Measurements from ENCODE around the gene ZNF304.

The ZNF304 gene

GRCh38 chr19:57350877-57351805 is at the start of gene ZNF304:
ZNF304 (plus strand) TSS chr19:57351271; CDS start chr19:57351665, 394 bp downstream.
- H3K4me2 ChIP-seq = peak within 1 kb of the TSS; percentile 97
- no peak for TF ChIP-seq Cebpa-rat (IDR thresholded peaks at IDR 0.05)
- peaks cover 26% of the 10 kb centered on the region for H3K4me1 ChIP-seq
- H3K9me3 ChIP-seq = no peaks in the 10 kb centered on the region
- H3K27ac ChIP-seq = peak within 1 kb of the TSS; percentile 75
- no peaks in the 10 kb centered on the region for H3K27me3 ChIP-seq
- H3K4me3 ChIP-seq = peak within 1 kb of the TSS; percentile 93
- H3K36me3 ChIP-seq = peaks cover 36% of the 10 kb centered on the region
- H3K9ac ChIP-seq = peak within 1 kb of the TSS; percentile 92
- H4K20me1 ChIP-seq = peaks cover 43% of the 10 kb centered on the region

GRCh38 chr19:57302020-57302465 is 49.0 kb upstream of the ZNF304 start:
- H3K9me3 ChIP-seq = no peaks in the 10 kb centered on the region
- H3K4me2 ChIP-seq = no peak overlapping the region
- H3K36me3 ChIP-seq = peaks cover 73% of the 10 kb centered on the region
- no peak overlapping the region for H3K9ac ChIP-seq
- peaks cover 6% of the 10 kb centered on the region for H3K4me1 ChIP-seq
- H3K27ac ChIP-seq = no peak overlapping the region
- TF ChIP-seq Cebpa-rat (IDR thresholded peaks at IDR 0.05) = no peak
- H3K4me3 ChIP-seq = no peak overlapping the region
- H3K27me3 ChIP-seq = no peaks in the 10 kb centered on the region
- peaks cover 88% of the 10 kb centered on the region for H4K20me1 ChIP-seq

GRCh38 chr19:57302727-57303401 is 48.2 kb upstream of the ZNF304 start:
- Histone ChIP-seq H3K27ac (no peak overlapping the region), H3K36me3 (peaks cover 65% of the 10 kb centered on the region), H4K20me1 (peaks cover 82% of the 10 kb centered on the region), H3K4me3 (no peak overlapping the region), H3K9me3 (no peaks in the 10 kb centered on the region), H3K4me1 (peaks cover 6% of the 10 kb centered on the region), H3K27me3 (no peaks in the 10 kb centered on the region), H3K4me2 (no peak overlapping the region), H3K9ac (no peak overlapping the region)
- no peak for TF ChIP-seq Cebpa-rat (IDR thresholded peaks at IDR 0.05)

DNA sequence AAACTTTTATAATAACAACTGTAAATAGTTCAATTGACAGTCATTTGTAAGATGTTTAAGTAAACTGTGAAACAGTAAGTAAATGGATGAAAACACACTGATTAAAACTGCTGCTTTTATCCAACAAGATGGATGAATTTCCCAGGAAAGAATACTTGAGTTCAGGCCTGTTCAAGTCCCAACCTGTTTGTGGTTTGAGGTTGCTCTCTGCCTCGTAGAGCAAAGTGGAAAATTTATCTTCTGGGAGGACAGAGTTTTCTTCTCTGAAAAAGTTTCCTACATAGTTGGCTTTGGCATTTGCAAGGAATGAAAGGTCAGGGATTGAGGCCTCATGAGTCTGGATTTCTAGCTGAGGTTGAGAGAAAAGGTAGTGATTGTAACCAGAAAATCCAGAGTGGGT is 46.0 kb upstream of the ZNF304 start:
- no peak for TF ChIP-seq Cebpa-rat (IDR thresholded peaks at IDR 0.05)
- H3K4me3 ChIP-seq = no peak overlapping the region
- H3K27me3 ChIP-seq = no peaks in the 10 kb centered on the region
- no peak overlapping the region for H3K27ac ChIP-seq
- no peaks in the 10 kb centered on the region for H3K9me3 ChIP-seq
- H3K4me2 ChIP-seq = no peak overlapping the region
- H4K20me1 ChIP-seq = peaks cover 63% of the 10 kb centered on the region
- peaks cover 6% of the 10 kb centered on the region for H3K4me1 ChIP-seq
- no peak overlapping the region for H3K9ac ChIP-seq
- peaks cover 43% of the 10 kb centered on the region for H3K36me3 ChIP-seq

DNA sequence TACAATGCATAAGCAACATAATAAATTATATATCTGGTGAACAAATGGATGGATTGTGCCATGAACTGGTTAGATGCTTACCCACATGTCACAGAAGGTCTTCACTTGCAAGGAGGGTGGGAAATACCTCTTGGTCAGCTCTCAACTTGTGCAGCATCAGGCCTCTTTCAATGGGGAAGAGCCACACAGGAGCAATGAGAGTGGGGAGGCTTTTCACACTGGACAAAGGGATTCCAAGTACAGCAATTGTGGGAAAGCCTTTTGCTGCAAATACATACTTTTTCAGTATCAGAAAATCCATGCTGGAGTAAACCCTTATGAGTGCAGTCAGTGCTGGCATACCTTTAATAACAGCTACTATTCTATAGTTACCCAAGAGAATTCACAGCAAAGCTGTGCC is 42.6 kb upstream of the ZNF304 start:
- Histone ChIP-seq H3K9me3 (no peaks in the 10 kb centered on the region), H4K20me1 (peaks cover 36% of the 10 kb centered on the region), H3K9ac (no peak overlapping the region), H3K4me1 (no peaks in the 10 kb centered on the region), H3K4me3 (no peak overlapping the region), H3K4me2 (no peak overlapping the region), H3K36me3 (peaks cover 9% of the 10 kb centered on the region; the same call in 1 of the 2 replicates), H3K27ac (no peak overlapping the region), H3K27me3 (no peaks in the 10 kb centered on the region)
- TF ChIP-seq Cebpa-rat (IDR thresholded peaks at IDR 0.05) = no peak

DNA sequence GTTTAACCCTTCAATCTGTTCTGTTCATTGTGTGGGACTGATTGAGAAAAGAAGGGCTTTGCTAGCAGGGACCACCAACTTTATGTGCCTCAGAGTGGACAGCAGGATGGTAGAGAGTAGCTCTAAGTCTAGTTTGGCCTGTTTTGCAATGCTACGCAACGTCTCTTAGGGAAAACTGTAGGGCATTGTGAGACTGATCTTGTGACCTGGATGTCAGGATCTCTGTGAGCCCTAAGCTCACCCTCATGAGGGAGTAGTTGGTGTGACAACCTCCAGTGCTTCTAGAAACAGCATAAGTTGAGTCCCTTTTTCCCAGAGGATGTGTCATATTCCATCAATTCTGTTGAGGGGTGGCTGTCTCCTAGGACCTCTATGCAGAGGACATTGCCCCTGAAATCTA is 40.3 kb upstream of the ZNF304 start:
- H3K4me2 ChIP-seq = no peak overlapping the region
- 0 out of 2 replicates have a peak, but pooled peaks cover 1% of the 10 kb centered on the region for H3K36me3 ChIP-seq
- H3K9me3 ChIP-seq = no peaks in the 10 kb centered on the region
- H4K20me1 ChIP-seq = peaks cover 13% of the 10 kb centered on the region; the same call in 1 of the 2 replicates
- no peak overlapping the region for H3K27ac ChIP-seq
- H3K4me3 ChIP-seq = no peak overlapping the region
- no peak overlapping the region for H3K9ac ChIP-seq
- TF ChIP-seq Cebpa-rat (IDR thresholded peaks at IDR 0.05) = no peak
- H3K27me3 ChIP-seq = no peaks in the 10 kb centered on the region
- no peaks in the 10 kb centered on the region for H3K4me1 ChIP-seq

DNA sequence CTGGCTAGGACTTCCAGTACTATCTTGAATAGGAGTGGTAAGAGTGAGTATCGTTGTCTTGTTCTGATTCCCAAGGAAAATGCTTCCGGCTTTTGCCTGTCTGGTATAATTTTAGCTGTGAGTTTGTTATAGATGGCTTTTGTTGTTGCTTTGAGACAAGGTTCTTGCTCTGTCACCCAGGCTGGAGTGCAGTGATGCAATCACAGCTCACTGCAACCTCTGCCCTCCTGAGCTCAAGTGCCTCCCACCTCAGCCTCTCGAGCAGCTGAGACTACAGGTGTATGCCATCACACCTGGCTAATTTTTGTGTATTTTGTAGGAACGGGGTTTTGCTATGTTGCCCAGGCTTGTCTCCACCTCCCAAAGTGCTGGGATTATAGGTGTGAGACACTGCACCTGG is 36.9 kb upstream of the ZNF304 start:
- TF ChIP-seq Cebpa-rat (IDR thresholded peaks at IDR 0.05) = no peak
- Histone ChIP-seq H3K36me3 (no peaks in the 10 kb centered on the region), H3K4me1 (no peaks in the 10 kb centered on the region), H4K20me1 (no peaks in the 10 kb centered on the region), H3K27me3 (no peaks in the 10 kb centered on the region), H3K27ac (no peak overlapping the region), H3K9ac (no peak overlapping the region), H3K9me3 (no peaks in the 10 kb centered on the region), H3K4me3 (no peak overlapping the region), H3K4me2 (no peak overlapping the region)

- Histone ChIP-seq H3K4me2 (no peak overlapping the region), H3K36me3 (peaks cover under 1% of the 10 kb centered on the region; the same call in 1 of the 2 replicates), H3K9me3 (no peaks in the 10 kb centered on the region), H3K27ac (no peak overlapping the region), H4K20me1 (peaks cover 20% of the 10 kb centered on the region), H3K4me1 (peaks cover 24% of the 10 kb centered on the region), H3K27me3 (peaks cover 5% of the 10 kb centered on the region; the same call in 1 of the 2 replicates), H3K9ac (no peak overlapping the region), H3K4me3 (no peak overlapping the region)
- TF ChIP-seq Cebpa-rat (IDR thresholded peaks at IDR 0.05) = no peak
Observed at GRCh38 chr19:57317503-57317902, 33.6 kb upstream of the ZNF304 start.

DNA sequence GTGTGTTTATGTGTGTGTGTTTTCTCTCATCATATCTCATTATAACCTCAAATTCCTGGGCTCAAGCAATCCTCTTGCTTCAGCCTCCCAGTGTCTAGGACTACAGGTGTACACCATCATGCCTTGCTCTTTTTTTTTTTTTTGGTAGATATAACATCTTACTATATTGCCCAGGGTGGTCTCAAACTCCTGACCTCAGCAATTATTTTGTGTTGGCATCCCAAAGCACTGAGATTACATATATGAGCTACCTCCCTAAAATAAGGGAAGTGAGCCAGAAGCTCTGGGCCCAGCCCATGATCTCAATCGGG is 31.2 kb upstream of the ZNF304 start:
- Histone ChIP-seq H3K27me3 (peaks cover 20% of the 10 kb centered on the region), H3K36me3 (peaks cover 24% of the 10 kb centered on the region), H3K4me3 (peak overlapping the region; percentile 87), H3K4me2 (peak overlapping the region; percentile 98), H3K4me1 (peaks cover 27% of the 10 kb centered on the region), H3K9ac (peak overlapping the region; percentile 91; the same call in 1 of the 2 replicates), H4K20me1 (peaks cover 43% of the 10 kb centered on the region), H3K9me3 (no peaks in the 10 kb centered on the region), H3K27ac (peak overlapping the region; percentile 87; the same call in 1 of the 2 replicates)
- TF ChIP-seq Cebpa-rat (IDR thresholded peaks at IDR 0.05) = no peak

Data from BLaER1 (cell line).